H9 (cell line): ENCODE measurements around the gene MYCBPAP. TPM values are rescaled to one million over a fixed set of nuclear protein-coding genes. Genes with fewer than 3 reads are reported as not detected.

ENCODE experiments used
- DNase-seq: peaks from one replicate; pipeline ENCODE4 v3.0.0-alpha.2; 2017
- H2AFZ ChIP-seq: one replicate; pipeline ENCODE4 v1.6.1; 2013; ENCODE audit warnings: mild to moderate bottlenecking, low read length, control low read depth, moderate library complexity
- H2AK5ac ChIP-seq: 2 replicates; pipeline ENCODE4 v1.6.1; 2013; ENCODE audit warnings: low read length, control low read depth, mixed read lengths; ENCODE audit not compliant: insufficient read length
- H2BK120ac ChIP-seq: one replicate; pipeline ENCODE4 v1.6.1; 2013; ENCODE audit warnings: low read depth, mild to moderate bottlenecking, low read length, control low read depth, inconsistent platforms; ENCODE audit not compliant: poor library complexity, severe bottlenecking
- H2BK12ac ChIP-seq: 2 replicates; pipeline ENCODE4 v1.6.1; 2013; ENCODE audit warnings: low read length, control low read depth, mixed read lengths, low read depth; ENCODE audit not compliant: insufficient read length
- H2BK15ac ChIP-seq: 2 replicates; pipeline ENCODE4 v1.6.1; 2013; ENCODE audit warnings: low read depth, low read length, control low read depth
- H2BK20ac ChIP-seq: one replicate; pipeline ENCODE4 v1.6.1; 2013; ENCODE audit warnings: low read depth, mild to moderate bottlenecking, low read length, control low read depth, inconsistent platforms; ENCODE audit not compliant: poor library complexity, severe bottlenecking
- H2BK5ac ChIP-seq: 2 replicates; pipeline ENCODE4 v1.6.1; 2013; ENCODE audit warnings: low read length, control low read depth, mixed read lengths; ENCODE audit not compliant: insufficient read length
- H3K14ac ChIP-seq: 2 replicates; pipeline ENCODE4 v1.6.1; 2013; ENCODE audit warnings: low read length, control low read depth; ENCODE audit not compliant: insufficient read depth
- H3K18ac ChIP-seq: 2 replicates; pipeline ENCODE4 v1.6.1; 2013; ENCODE audit warnings: low read depth, mild to moderate bottlenecking, mixed read lengths, low read length, control low read depth; ENCODE audit not compliant: insufficient read length
- H3K23ac ChIP-seq: 2 replicates; pipeline ENCODE4 v1.6.1; 2013; ENCODE audit warnings: low read length, control low read depth, mixed read lengths, low read depth; ENCODE audit not compliant: insufficient read length
- H3K23me2 ChIP-seq: 2 replicates; pipeline ENCODE4 v1.6.1; 2013; ENCODE audit warnings: low read depth, mild to moderate bottlenecking, mixed read lengths, low read length, control low read depth; ENCODE audit not compliant: insufficient read length, poor library complexity, severe bottlenecking
- H3K27ac ChIP-seq: 2 replicates; pipeline ENCODE4 v1.5.1; 2013; ENCODE audit warnings: low read length, control low read depth, mixed read lengths, low read depth; ENCODE audit not compliant: insufficient read length
- H3K27me3 ChIP-seq: 2 replicates; pipeline ENCODE4 v1.6.1; 2013; ENCODE audit warnings: low read length, control low read depth, inconsistent platforms; ENCODE audit not compliant: insufficient read depth
- H3K4ac ChIP-seq: 2 replicates; pipeline ENCODE4 v1.6.1; 2013; ENCODE audit warnings: low read depth, mild to moderate bottlenecking, control low read depth, inconsistent platforms, low read length, moderate library complexity
- H3K4me1 ChIP-seq: 2 replicates; pipeline ENCODE4 v1.6.1; 2013; ENCODE audit warnings: low read length, control low read depth, inconsistent platforms; ENCODE audit not compliant: insufficient read depth
- H3K4me2 ChIP-seq: 2 replicates; pipeline ENCODE4 v1.6.1; 2013; ENCODE audit warnings: low read length, control low read depth, mixed read lengths; ENCODE audit not compliant: insufficient read length, insufficient read depth
- H3K56ac ChIP-seq: 2 replicates; pipeline ENCODE4 v1.6.1; 2013; ENCODE audit warnings: low read depth, mild to moderate bottlenecking, mixed read lengths, low read length, control low read depth; ENCODE audit not compliant: insufficient read length
- H3K79me1 ChIP-seq: 2 replicates; pipeline ENCODE4 v1.6.1; 2013; ENCODE audit warnings: low read depth, mild to moderate bottlenecking, moderate library complexity, low read length, control low read depth, inconsistent platforms; ENCODE audit not compliant: insufficient read depth, poor library complexity, severe bottlenecking
- H3K79me2 ChIP-seq: 2 replicates; pipeline ENCODE4 v1.6.1; 2013; ENCODE audit warnings: low read length, control low read depth, inconsistent platforms; ENCODE audit not compliant: insufficient read depth
- H3K9ac ChIP-seq: 2 replicates; pipeline ENCODE4 v1.6.1; 2013; ENCODE audit warnings: low read length, control low read depth, mixed read lengths; ENCODE audit not compliant: insufficient read length; ENCODE audit errors: extremely low read depth
- H3K9me3 ChIP-seq: one replicate; pipeline ENCODE4 v1.6.1; 2013; ENCODE audit warnings: low read depth, low read length, inconsistent platforms; ENCODE audit not compliant: control insufficient read depth
- H3T11ph ChIP-seq: one replicate; pipeline ENCODE4 v1.6.1; 2013; ENCODE audit warnings: mild to moderate bottlenecking, low read length, control low read depth, inconsistent platforms
- H4K20me1 ChIP-seq: one replicate; pipeline ENCODE4 v1.6.1; 2013; ENCODE audit not compliant: control insufficient read depth, insufficient read length, insufficient read depth
- H4K5ac ChIP-seq: 2 replicates; pipeline ENCODE4 v1.6.1; 2013; ENCODE audit warnings: low read depth, mild to moderate bottlenecking, mixed read lengths, low read length, control low read depth; ENCODE audit not compliant: insufficient read length
- H4K8ac ChIP-seq: replicated peaks from 2 replicates; pipeline ENCODE4 v1.6.1; 2013; ENCODE audit warnings: low read length, control low read depth, mixed read lengths, low read depth; ENCODE audit not compliant: insufficient read length
- H4K91ac ChIP-seq: 2 replicates; pipeline ENCODE4 v1.6.1; 2013; ENCODE audit warnings: low read depth, mild to moderate bottlenecking, moderate library complexity, mixed read lengths, low read length, control low read depth; ENCODE audit not compliant: insufficient read length
- H3K27ac Mint-ChIP-seq, 3 experiments: 2 replicates in 2 of 3; 3 replicates in 1 of 3; pipeline ENCODE4 v1.8.0; 2020 to 2021; ENCODE audit warnings: mixed read lengths in 3 of 3, mild to moderate bottlenecking in 1 of 3, moderate library complexity in 1 of 3
- H3K27me3 Mint-ChIP-seq: 2 replicates; pipeline ENCODE4 v1.8.0; 2021; ENCODE audit warnings: low read depth, mild to moderate bottlenecking, moderate library complexity, mixed read lengths
- H3K36me3 Mint-ChIP-seq, 3 experiments: 2 replicates in 2 of 3; 3 replicates in 1 of 3; pipeline ENCODE4 v1.8.0; 2020 to 2021; ENCODE audit warnings: low read depth in 3 of 3, mixed read lengths in 3 of 3; ENCODE audit not compliant: insufficient read depth in 1 of 3
- H3K4me1 Mint-ChIP-seq, 2 experiments: 2 replicates each; pipeline ENCODE4 v1.8.0; 2020; ENCODE audit warnings: mixed read lengths in 2 of 2
- H3K4me3 Mint-ChIP-seq, 2 experiments: 2 replicates in 1 of 2; 3 replicates in 1 of 2; pipeline ENCODE4 v1.8.0; 2020 to 2021; ENCODE audit warnings: mild to moderate bottlenecking in 2 of 2, mixed read lengths in 2 of 2, moderate library complexity in 1 of 2
- H3K9me3 Mint-ChIP-seq, 2 experiments: 2 replicates in 1 of 2; 3 replicates in 1 of 2; pipeline ENCODE4 v1.8.0; 2020; ENCODE audit warnings: mild to moderate bottlenecking in 2 of 2, mixed read lengths in 2 of 2, moderate library complexity in 1 of 2
- WGBS: extraction: QIAGEN DNeasy Blood & Tissue Kit; methylation state at CpG from one replicate; pipeline ENCODE4 v1.1.7; 2013; ENCODE audit warnings: missing lambda C conversion rate, low lambda C conversion rate, mixed read lengths; ENCODE audit not compliant: insufficient read length; ENCODE audit errors: extremely low coverage; 5-methylcytosine and 5-hydroxymethylcytosine counted together
- total RNA-seq: library from RNA; stranded (reverse); gene quantifications from 2 replicates; pipeline ENCODE4 v1.2.1, GENCODE V29; 2021
- TF ChIP-seq, protein P1 (sequence below): fragments of 200-600 bp; sonication (generic); conservative IDR thresholded peaks from 3 replicates; pipeline ENCODE4 v1.8.0; 2021; ENCODE audit warnings: antibody characterized with exemption, mild to moderate bottlenecking

The MYCBPAP gene
- total RNA-seq, 1 experiment from 2014 or later: 1.7 TPM

- H3K27me3 Mint-ChIP-seq: peaks cover 16% of the 10 kb centered on the region
- TF ChIP-seq, protein P1, sequence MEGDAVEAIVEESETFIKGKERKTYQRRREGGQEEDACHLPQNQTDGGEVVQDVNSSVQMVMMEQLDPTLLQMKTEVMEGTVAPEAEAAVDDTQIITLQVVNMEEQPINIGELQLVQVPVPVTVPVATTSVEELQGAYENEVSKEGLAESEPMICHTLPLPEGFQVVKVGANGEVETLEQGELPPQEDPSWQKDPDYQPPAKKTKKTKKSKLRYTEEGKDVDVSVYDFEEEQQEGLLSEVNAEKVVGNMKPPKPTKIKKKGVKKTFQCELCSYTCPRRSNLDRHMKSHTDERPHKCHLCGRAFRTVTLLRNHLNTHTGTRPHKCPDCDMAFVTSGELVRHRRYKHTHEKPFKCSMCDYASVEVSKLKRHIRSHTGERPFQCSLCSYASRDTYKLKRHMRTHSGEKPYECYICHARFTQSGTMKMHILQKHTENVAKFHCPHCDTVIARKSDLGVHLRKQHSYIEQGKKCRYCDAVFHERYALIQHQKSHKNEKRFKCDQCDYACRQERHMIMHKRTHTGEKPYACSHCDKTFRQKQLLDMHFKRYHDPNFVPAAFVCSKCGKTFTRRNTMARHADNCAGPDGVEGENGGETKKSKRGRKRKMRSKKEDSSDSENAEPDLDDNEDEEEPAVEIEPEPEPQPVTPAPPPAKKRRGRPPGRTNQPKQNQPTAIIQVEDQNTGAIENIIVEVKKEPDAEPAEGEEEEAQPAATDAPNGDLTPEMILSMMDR: no peak
These were observed 68.6 kb downstream of the MYCBPAP start for GRCh38 chr17:50576864-50577263.

More at GRCh38 chr17:50576864-50577263, 68.6 kb downstream of the MYCBPAP start:
- no peak overlapping the region for H3K23ac ChIP-seq
- no peak overlapping the region for H3K18ac ChIP-seq
- no peak overlapping the region for H3K4me2 ChIP-seq
- H3K27ac ChIP-seq: no peak overlapping the region
- no peak overlapping the region for H3K56ac ChIP-seq
- H2BK120ac ChIP-seq: no peak overlapping the region
- no peaks in the 10 kb centered on the region; the same call in 1 of the 2 replicates for H3K27me3 ChIP-seq
- no peak overlapping the region for H2BK20ac ChIP-seq
- no peak overlapping the region for H4K5ac ChIP-seq
- no peaks in the 10 kb centered on the region for H3K79me2 ChIP-seq
- no peak for DNase-seq
- Mint-ChIP-seq H3K27ac (no peak overlapping the region; a peak in 1 of 7 replicates), H3K36me3 (peaks cover 0 to 5% (median 1%) of the 10 kb centered on the region in 3 experiments; a peak in 3 of 7 replicates), H3K4me1 (peaks cover 11 to 20% of the 10 kb centered on the region in 2 experiments), H3K4me3 (no peak overlapping the region), H3K9me3 (no peaks in the 10 kb centered on the region)
- no peak overlapping the region for H4K8ac ChIP-seq
- no CpG with 5 or more reads among the region's 13 CpGs for WGBS
- no peak overlapping the region for H3T11ph ChIP-seq
- no peaks in the 10 kb centered on the region for H3K9me3 ChIP-seq
- no peak overlapping the region for H4K91ac ChIP-seq
- H2BK5ac ChIP-seq: no peak overlapping the region
- no peak overlapping the region for H3K4ac ChIP-seq
- no peak overlapping the region for H3K14ac ChIP-seq
- H3K79me1 ChIP-seq: no peaks in the 10 kb centered on the region
- H4K20me1 ChIP-seq: peaks cover 2% of the 10 kb centered on the region
- no peaks in the 10 kb centered on the region; the same call in 1 of the 2 replicates for H3K4me1 ChIP-seq
- H2BK12ac ChIP-seq: no peak overlapping the region
- no peak overlapping the region for H3K9ac ChIP-seq
- H2AFZ ChIP-seq: no peak overlapping the region
- no peaks in the 10 kb centered on the region for H3K23me2 ChIP-seq
- H2BK15ac ChIP-seq: no peak overlapping the region
- H2AK5ac ChIP-seq: no peak overlapping the region
